ENCODE data around the gene ARMC7. TPM values are rescaled to one million over a fixed set of nuclear protein-coding genes. Genes with fewer than 3 reads are reported as not detected.
"Not testable (repeated sequence)": the region's sequence is repeated elsewhere in the genome, so short reads cannot be mapped to it uniquely, and the experiment has no call there.

The ARMC7 gene
- polyA plus RNA-seq, 5 donors = 11.7 to 17.2 (median 15.1) TPM

- no peak for DNase-seq
Measured at GRCh38 chr17:75098861-75099260, 10.9 kb upstream of the ARMC7 start.

GRCh38 chr17:75099881-75100595 lies 9.7 kb upstream of the ARMC7 start:
- DNase-seq = no peak

- DNase-seq = no peak
Measured at GRCh38 chr17:75102385-75102821, 7.4 kb upstream of the ARMC7 start.

DNA sequence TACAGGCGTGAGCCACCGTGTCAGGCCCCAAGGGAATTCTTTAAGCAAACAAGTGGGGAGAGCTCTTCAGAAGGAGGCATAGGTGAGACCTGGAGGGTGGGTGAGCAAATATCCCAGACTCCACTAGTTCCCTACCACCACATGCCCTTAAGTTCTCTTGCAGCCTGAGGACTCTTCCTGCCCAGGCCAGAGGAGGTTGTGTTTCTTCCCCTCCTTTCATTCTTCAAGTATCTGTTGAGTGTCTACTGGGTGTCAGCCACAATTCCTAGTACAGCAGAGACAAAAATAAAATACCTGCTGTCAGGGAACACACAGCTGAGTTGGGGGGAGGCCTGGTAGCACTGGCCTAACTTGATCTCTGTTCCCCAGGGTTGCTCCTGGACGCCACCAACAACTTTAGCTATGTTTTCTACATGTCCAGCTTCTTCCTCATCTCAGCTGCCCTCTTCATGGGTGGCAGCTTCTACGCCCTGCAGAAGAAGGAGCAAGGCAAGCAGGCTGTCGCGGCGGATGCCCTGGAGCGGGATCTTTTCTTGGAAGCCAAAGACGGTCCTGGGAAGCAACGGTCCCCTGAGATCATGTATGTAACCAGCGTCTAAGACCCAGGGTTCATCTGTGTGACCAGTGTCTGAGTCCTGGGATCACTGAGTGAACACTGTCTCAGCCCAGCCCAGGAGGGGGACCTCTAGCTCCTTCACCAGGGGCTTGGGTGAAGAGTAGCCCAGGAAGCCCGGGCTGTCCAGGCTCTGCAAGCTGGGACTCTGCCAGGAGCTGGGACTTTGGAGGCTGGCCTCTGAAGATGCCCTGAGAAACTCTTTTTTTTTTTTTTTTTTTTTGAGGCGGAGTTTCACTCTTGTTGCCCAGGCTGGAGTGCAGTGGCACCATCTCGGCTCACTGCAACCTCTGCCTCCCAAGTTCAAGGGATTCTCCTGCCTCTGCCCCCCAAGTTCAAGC lies 5.9 kb upstream of the ARMC7 start:
- DNase-seq = no peak

GRCh38 chr17:75105126-75106080 lies 4.4 kb upstream of the ARMC7 start:
- no peak for DNase-seq

- no peak for DNase-seq
Measured at GRCh38 chr17:75108193-75108592, 1.6 kb upstream of the ARMC7 start.

DNA sequence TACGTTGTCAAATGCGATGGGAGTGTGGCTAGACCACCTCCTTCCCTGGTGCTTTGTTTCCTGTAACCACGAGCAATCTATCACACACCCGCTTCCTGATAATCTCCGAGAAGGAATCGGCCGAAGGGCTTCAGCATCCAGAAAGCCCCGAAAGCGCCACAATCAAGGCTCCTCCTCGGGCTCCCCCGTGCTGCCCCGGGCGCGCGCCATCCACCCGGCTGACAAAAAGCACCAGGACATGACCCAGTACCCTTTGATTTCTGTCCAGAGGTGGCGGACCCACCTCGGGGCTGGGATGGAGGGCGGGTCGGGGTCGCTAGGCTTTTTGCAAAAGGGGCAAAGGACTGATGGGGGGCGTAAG lies 743 bp upstream of the ARMC7 start:
- DNase-seq = no peak

DNA sequence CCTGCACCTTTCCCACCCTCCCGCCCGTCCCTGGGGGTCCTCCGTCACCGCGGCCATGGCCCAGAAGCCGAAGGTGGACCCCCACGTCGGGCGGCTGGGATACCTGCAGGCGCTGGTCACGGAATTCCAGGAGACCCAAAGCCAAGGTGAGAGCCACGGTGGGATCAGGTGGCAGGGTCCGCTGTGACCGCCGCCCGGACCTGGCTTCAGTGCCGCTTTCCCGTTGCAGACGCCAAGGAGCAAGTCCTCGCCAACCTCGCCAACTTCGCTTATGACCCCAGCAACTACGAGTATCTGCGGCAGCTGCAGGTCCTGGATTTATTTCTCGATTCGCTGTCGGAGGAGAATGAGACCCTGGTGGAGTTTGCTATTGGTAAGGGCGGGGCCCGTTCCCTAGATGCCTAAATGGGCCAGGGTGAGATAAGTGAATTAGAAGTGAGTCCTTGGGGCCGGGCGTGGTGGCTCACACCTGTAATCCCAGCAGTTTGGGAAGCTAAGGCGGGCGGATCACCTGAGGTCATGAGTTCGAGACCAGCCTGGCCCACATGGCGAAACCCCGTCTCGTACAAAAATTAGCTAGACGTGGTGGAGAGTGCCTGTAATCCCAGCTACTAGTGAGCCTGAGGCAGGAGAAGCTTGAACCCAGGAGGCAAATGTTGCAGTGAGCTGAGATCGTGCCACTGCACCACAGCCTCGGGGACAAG lies 617 bp downstream of the ARMC7 start:
- DNase-seq = no peak

DNA sequence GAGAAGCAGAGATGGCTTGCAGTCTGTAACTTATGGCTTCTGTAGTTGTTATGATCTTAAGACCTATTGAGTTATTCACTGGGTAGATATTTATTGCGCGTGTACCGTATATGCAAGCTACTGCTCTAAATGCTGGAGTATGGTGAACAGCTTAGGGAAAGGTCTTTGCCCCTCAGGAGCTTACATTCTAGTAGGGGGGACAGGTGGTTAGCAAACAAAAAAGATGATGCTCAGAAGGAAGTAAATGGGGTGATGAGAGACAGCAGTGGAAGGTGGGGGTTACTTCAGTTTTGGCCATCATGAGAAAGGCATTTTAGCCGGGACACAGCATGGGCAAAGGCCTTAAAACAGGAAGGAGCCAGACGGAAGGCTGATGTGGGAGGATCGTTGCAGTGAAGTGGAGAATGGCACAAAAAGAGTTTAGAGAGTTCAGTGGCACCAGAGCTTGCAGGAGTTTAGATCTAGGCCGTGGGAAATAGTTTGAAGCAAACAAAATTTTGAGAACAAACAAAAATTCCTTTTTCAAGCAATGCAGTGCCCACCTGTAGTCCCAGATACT lies 2.1 kb downstream of the ARMC7 start:
- no peak for DNase-seq

- DNase-seq = peak; percentile 88 to 93
Measured at GRCh38 chr17:75113798-75114551, 4.2 kb downstream of the ARMC7 start.

DNA sequence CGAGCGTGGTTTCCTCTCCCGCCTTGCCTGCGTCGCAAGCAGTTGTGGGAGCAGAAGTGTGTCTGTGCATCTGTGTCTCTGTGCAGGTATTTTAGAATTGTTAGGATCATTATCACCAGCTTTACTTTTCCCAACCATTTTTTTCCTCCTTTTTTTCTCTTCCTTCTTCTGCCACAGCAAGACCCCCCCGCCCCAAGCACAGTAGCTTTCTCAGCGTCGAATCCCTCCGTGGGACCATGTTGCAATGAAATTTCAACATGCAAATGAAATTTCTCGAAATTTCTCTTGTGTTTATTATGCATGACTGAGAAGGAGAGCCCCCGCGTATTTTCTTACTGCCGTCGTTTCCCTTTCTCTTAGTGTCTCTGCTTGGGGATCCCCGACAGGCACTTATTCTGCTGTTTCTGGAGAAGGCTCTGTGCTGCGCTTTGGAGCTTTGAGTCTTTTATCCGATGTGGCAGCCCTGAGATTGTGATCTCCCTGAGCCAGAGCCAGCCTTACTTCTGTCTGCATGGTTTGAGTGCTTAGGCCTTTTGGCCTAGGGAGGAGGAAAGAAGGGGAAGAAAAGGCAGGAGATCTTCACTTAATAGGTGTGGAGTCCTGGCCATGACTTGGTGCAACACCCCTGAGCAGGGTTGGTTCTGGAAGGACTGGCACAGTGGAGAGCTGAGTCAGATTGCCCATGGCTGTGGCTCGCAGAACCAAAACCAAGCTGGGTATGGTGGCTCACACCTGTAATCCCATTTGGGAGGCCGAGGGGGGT lies 5.0 kb downstream of the ARMC7 start:
- no peak for DNase-seq

GRCh38 chr17:75115555-75115954 lies 5.8 kb downstream of the ARMC7 start:
- DNase-seq = no peak

- DNase-seq = peak; percentile 51 to 61
Measured at GRCh38 chr17:75116737-75117136, 7.0 kb downstream of the ARMC7 start.

- no peak for DNase-seq
Measured at GRCh38 chr17:75118307-75118706, 8.5 kb downstream of the ARMC7 start.

- DNase-seq = no peak
Measured at GRCh38 chr17:75124041-75124818, 14.5 kb downstream of the ARMC7 start.

GRCh38 chr17:75124819-75125162 lies 15.0 kb downstream of the ARMC7 start:
- DNase-seq = no peak

DNA sequence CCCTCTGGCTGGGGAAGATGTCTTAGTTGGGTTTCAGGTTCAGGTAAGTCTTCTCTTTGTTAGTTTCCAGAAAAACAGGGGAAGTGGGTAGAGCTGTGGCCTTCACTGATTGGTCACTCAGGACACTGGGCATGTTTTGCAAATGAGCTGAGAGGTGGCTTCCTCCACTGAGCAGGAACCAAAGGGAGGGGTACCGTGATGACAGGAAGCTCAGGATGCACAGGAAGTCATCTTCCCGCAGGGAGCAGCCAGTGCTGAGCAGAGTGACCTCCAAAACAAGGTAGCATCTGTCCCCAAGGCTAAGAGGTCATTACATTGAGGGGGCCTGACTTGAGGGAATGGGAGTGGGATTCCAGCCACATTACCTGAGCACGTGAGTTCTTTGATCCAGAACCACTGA lies 16.2 kb downstream of the ARMC7 start:
- no peak for DNase-seq

- no peak for DNase-seq
Measured at GRCh38 chr17:75126954-75127353, 17.2 kb downstream of the ARMC7 start.

DNA sequence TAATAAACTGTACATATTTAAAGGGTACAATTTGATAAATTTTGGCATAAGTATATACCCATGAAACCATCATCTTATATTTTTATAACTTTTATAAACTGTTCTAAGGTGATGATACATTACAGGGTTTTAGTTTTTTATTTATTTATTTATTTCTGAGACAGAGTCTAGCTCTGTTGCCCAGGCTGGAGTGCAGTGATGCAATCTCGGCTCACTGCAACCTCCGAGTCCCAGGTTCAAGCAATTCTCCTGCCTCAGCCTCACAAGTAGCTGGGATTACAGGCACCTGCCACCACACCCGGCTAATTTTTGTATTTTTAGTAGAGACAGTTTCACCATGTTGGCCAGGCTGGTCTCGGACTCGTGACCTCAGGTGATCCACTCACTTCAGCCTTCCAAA lies 18.2 kb downstream of the ARMC7 start:
- not testable (repeated sequence) for DNase-seq
